HepG2 (cell line): Measurements from ENCODE around the gene TAF8. TPM values are rescaled to one million over a fixed set of nuclear protein-coding genes. Genes with fewer than 3 reads are reported as not detected.

Experiments
- ATAD3A ChIP-seq: sonication (generic); formaldehyde crosslinking; IDR thresholded peaks from 2 replicates; pipeline ENCODE4 v1.4.0; 2020; ENCODE audit warnings: missing genetic modification reagents
- BRD4 ChIP-seq: sonication (generic); formaldehyde crosslinking; IDR thresholded peaks from 2 replicates; pipeline ENCODE4 v1.4.0; 2020; ENCODE audit warnings: missing genetic modification reagents
- CENPT ChIP-seq: sonication (generic); formaldehyde crosslinking; IDR thresholded peaks from 2 replicates; pipeline ENCODE4 v1.8.0; 2022; ENCODE audit warnings: low read depth, mild to moderate bottlenecking, moderate library complexity, missing genetic modification reagents
- E2F2 ChIP-seq: sonication (generic); formaldehyde crosslinking; IDR thresholded peaks from 2 replicates; pipeline ENCODE4 v1.4.0; 2020; ENCODE audit warnings: missing genetic modification reagents, borderline replicate concordance
- ETV6 ChIP-seq: sonication (generic); formaldehyde crosslinking; conservative IDR thresholded peaks from 2 replicates; pipeline ENCODE4 v1.4.0; 2020; ENCODE audit warnings: missing genetic modification reagents
- HHEX ChIP-seq: IDR thresholded peaks from 2 replicates; pipeline ENCODE4 v1.6.1; 2016; ENCODE audit warnings: control low read depth
- HIVEP1 ChIP-seq: sonication (generic); formaldehyde crosslinking; IDR thresholded peaks from 2 replicates; pipeline ENCODE4 v1.4.0; 2020; ENCODE audit warnings: mild to moderate bottlenecking, missing genetic modification reagents
- KLF12 ChIP-seq: sonication (generic); formaldehyde crosslinking; IDR thresholded peaks from 2 replicates; pipeline ENCODE4 v1.4.0; 2020; ENCODE audit warnings: missing genetic modification reagents, borderline replicate concordance
- LCORL ChIP-seq, 2 experiments: fragments of 450-650 bp in 1 of 2; sonication (generic) in 1 of 2; formaldehyde crosslinking in 1 of 2; IDR thresholded peaks; 2 replicates each; pipeline versions ENCODE4 v1.5.0 to v1.6.1; 2017 to 2020; ENCODE audit warnings: antibody characterized with exemption in 1 of 2, missing genetic modification reagents in 1 of 2
- MZF1 ChIP-seq: sonication (generic); formaldehyde crosslinking; IDR thresholded peaks from 2 replicates; pipeline ENCODE4 v1.8.1; 2023; ENCODE audit warnings: mild to moderate bottlenecking, missing genetic modification reagents, borderline replicate concordance
- NKX3-1 ChIP-seq: sonication (generic); formaldehyde crosslinking; IDR thresholded peaks from 2 replicates; pipeline ENCODE4 v1.5.0; 2020; ENCODE audit warnings: missing genetic modification reagents
- PAWR ChIP-seq: sonication (generic); formaldehyde crosslinking; IDR thresholded peaks from 2 replicates; pipeline ENCODE4 v1.4.0; 2020; ENCODE audit warnings: missing genetic modification reagents, mild to moderate bottlenecking, borderline replicate concordance
- POLR2G ChIP-seq: fragments of 200-400 bp; formaldehyde crosslinking; IDR thresholded peaks from 2 replicates; pipeline ENCODE4 v1.6.1; 2018; ENCODE audit warnings: mild to moderate bottlenecking, low read depth, low read length, moderate library complexity
- RARG ChIP-seq: sonication (generic); formaldehyde crosslinking; IDR thresholded peaks from 2 replicates; pipeline ENCODE4 v1.4.0; 2020; ENCODE audit warnings: low read depth, mild to moderate bottlenecking, missing genetic modification reagents
- RFXANK ChIP-seq: IDR thresholded peaks from 2 replicates; pipeline ENCODE4 v1.6.1; 2016
- SCMH1 ChIP-seq: sonication (generic); formaldehyde crosslinking; IDR thresholded peaks from 2 replicates; pipeline ENCODE4 v1.9.0; 2021; ENCODE audit warnings: missing genetic modification reagents, mild to moderate bottlenecking, borderline replicate concordance
- SMC3 ChIP-seq: IDR thresholded peaks from 2 replicates; pipeline ENCODE4 v1.6.1; 2011; ENCODE audit warnings: low read length, improper control_type of control experiment
- SP5 ChIP-seq: IDR thresholded peaks from 2 replicates; pipeline ENCODE4 v1.6.1; 2016; ENCODE audit warnings: low read depth, borderline replicate concordance
- TGIF2 ChIP-seq: IDR thresholded peaks from 2 replicates; pipeline ENCODE4 v1.6.1; 2016; ENCODE audit warnings: control low read depth, missing compliant biosample characterization
- ZBTB20 ChIP-seq: sonication (generic); formaldehyde crosslinking; IDR thresholded peaks from 2 replicates; pipeline ENCODE4 v1.8.1; 2023; ENCODE audit warnings: missing genetic modification reagents, low read depth, mild to moderate bottlenecking, borderline replicate concordance
- ZFYVE20 ChIP-seq: sonication (generic); formaldehyde crosslinking; IDR thresholded peaks from 2 replicates; pipeline ENCODE4 v1.8.0; 2023; ENCODE audit warnings: low read depth, mild to moderate bottlenecking, moderate library complexity, missing genetic modification reagents, borderline replicate concordance
- ZNF17 ChIP-seq: sonication (generic); formaldehyde crosslinking; IDR thresholded peaks from 2 replicates; pipeline ENCODE4 v1.5.0; 2020; ENCODE audit warnings: mild to moderate bottlenecking, missing genetic modification reagents
- ZNF207 ChIP-seq: fragments of 450-650 bp; IDR thresholded peaks from 2 replicates; pipeline ENCODE4 v1.6.1; 2016; ENCODE audit warnings: antibody characterized with exemption, borderline replicate concordance
- ZNF282 ChIP-seq: fragments of 450-650 bp; IDR thresholded peaks from 2 replicates; pipeline ENCODE4 v1.6.1; 2018; ENCODE audit not compliant: partially characterized antibody
- ZNF432 ChIP-seq: sonication (generic); formaldehyde crosslinking; IDR thresholded peaks from 2 replicates; pipeline ENCODE4 v1.5.0; 2020; ENCODE audit warnings: missing genetic modification reagents, mild to moderate bottlenecking, borderline replicate concordance
- ZNF773 ChIP-seq: sonication (generic); formaldehyde crosslinking; IDR thresholded peaks from 2 replicates; pipeline ENCODE4 v1.4.0; 2020; ENCODE audit warnings: missing genetic modification reagents, borderline replicate concordance
- polyA plus RNA-seq, 8 experiments: library from polyadenylated mRNA; depleted of rRNA in 3 of 8; stranded (reverse) in 7 of 8; unstranded in 1 of 8; fragments of >200 nt; fragmentation: Illumina TruSeq in 4 of 8; extraction: Trizol in 4 of 8; gene quantifications; 2 replicates each; pipeline versions ENCODE4 v1.2.1 to v1.2.3, GENCODE V29; 2011 to 2016; ENCODE audit warnings: low read depth in 4 of 8, missing spikeins in 1 of 8, mixed read lengths in 1 of 8; ENCODE audit not compliant: insufficient read depth in 1 of 8
- total RNA-seq, 5 experiments: library from RNA; depleted of rRNA; stranded (reverse); fragments of >200 nt; fragmentation: Illumina TruSeq; extraction: Trizol; gene quantifications; 2 replicates each; pipeline ENCODE4 v1.2.3, GENCODE V29; 2016; ENCODE audit warnings: low read depth in 1 of 5
- TF ChIP-seq, protein P1 (sequence below): sonication (generic); formaldehyde crosslinking; IDR thresholded peaks from 2 replicates; pipeline ENCODE4 v1.5.0; 2020; ENCODE audit warnings: missing genetic modification reagents, mild to moderate bottlenecking, borderline replicate concordance
- TF ChIP-seq, protein P2 (sequence below): sonication (generic); formaldehyde crosslinking; IDR thresholded peaks from 2 replicates; pipeline ENCODE4 v1.4.0; 2020; ENCODE audit warnings: missing genetic modification reagents

The TAF8 gene
- total and polyA plus RNA-seq, 2 of the 13 experiments (the other 11 are each of a cell fraction or from before 2014, with no cell fraction given) = 25.2 to 25.8 TPM

DNA sequence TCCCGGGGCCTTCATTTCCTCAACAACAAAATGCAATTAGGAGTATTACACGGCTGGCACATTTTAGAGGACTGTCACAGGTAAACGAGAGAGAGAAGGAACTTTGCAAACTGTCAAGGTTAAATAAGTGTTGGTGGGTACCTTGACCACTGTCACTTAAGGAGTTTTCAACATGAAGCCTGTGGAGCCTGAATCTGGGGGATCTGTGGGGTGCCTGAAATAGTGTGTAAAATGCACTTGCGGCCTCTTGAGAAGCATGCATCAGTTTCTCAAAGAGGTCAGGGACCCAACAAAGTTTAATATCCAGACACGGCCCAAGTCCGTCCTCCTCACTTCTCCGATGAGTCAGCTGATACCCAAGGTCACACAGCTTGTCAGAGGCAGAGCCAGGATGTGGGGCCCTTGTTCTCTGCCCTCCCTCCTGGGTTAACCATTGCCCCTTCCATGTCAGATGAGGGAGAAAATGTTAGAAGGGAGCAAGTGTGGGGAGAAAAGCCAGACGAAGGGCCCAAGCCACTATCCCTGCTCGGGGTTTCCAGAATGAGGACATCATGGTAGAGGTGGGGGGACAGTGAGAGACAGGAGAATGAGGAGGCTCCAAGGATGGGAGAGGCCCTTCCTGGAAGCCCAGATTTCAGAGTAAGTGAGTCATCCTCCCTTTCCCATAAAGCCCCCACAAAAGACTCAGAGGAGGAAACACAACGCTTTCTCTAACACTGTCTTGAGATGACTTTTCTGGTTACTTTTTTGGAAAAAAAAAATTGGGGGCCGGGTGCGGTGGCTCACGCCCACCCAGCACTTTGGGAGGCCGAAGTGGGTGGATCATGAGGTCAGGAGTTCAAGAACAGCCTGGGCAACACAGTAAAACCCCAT, 49.9 kb downstream of the TAF8 start (continued):
- no peak for TF ChIP-seq SMC3
- no peak for TF ChIP-seq E2F2 (CRISPR knock-in tag)
- TF ChIP-seq MZF1 (CRISPR knock-in tag) = no peak
- no peak for TF ChIP-seq PAWR
- TF ChIP-seq BRD4 (CRISPR knock-in tag) = no peak
- TF ChIP-seq ZFYVE20 (CRISPR knock-in tag) = no peak
- TF ChIP-seq, protein P1, sequence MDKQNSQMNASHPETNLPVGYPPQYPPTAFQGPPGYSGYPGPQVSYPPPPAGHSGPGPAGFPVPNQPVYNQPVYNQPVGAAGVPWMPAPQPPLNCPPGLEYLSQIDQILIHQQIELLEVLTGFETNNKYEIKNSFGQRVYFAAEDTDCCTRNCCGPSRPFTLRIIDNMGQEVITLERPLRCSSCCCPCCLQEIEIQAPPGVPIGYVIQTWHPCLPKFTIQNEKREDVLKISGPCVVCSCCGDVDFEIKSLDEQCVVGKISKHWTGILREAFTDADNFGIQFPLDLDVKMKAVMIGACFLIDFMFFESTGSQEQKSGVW (CRISPR knock-in tag) = no peak
- TF ChIP-seq RFXANK = no peak
- TF ChIP-seq HIVEP1 = no peak
- TF ChIP-seq LCORL (IDR thresholded peaks at IDR 0.05) = no peak
- no peak for TF ChIP-seq LCORL (CRISPR knock-in tag; IDR thresholded peaks at IDR 0.05)
- TF ChIP-seq ZNF432 = no peak
- TF ChIP-seq HHEX (CRISPR knock-in tag) = no peak
- no peak for TF ChIP-seq POLR2G
- TF ChIP-seq ZNF773 (CRISPR knock-in tag) = no peak
- no peak for TF ChIP-seq ZBTB20 (CRISPR knock-in tag)
- TF ChIP-seq ZNF17 (CRISPR knock-in tag) = no peak
- TF ChIP-seq, protein P2, sequence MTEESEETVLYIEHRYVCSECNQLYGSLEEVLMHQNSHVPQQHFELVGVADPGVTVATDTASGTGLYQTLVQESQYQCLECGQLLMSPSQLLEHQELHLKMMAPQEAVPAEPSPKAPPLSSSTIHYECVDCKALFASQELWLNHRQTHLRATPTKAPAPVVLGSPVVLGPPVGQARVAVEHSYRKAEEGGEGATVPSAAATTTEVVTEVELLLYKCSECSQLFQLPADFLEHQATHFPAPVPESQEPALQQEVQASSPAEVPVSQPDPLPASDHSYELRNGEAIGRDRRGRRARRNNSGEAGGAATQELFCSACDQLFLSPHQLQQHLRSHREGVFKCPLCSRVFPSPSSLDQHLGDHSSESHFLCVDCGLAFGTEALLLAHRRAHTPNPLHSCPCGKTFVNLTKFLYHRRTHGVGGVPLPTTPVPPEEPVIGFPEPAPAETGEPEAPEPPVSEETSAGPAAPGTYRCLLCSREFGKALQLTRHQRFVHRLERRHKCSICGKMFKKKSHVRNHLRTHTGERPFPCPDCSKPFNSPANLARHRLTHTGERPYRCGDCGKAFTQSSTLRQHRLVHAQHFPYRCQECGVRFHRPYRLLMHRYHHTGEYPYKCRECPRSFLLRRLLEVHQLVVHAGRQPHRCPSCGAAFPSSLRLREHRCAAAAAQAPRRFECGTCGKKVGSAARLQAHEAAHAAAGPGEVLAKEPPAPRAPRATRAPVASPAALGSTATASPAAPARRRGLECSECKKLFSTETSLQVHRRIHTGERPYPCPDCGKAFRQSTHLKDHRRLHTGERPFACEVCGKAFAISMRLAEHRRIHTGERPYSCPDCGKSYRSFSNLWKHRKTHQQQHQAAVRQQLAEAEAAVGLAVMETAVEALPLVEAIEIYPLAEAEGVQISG (CRISPR knock-in tag) = peak; percentile 34; the same call in 1 of the 2 replicates
- TF ChIP-seq SCMH1 = no peak
- no peak for TF ChIP-seq RARG (CRISPR knock-in tag)
- TF ChIP-seq KLF12 (CRISPR knock-in tag) = no peak
- no peak for TF ChIP-seq CENPT (CRISPR knock-in tag)
- no peak for TF ChIP-seq ZNF207
- TF ChIP-seq ZNF282 = no peak
- no peak for TF ChIP-seq TGIF2 (CRISPR knock-in tag)
- 0 out of 2 replicates have a peak, but pooled peaks have one; percentile 29 for TF ChIP-seq SP5 (CRISPR knock-in tag)
- no peak for TF ChIP-seq ATAD3A
- no peak for TF ChIP-seq NKX3-1 (CRISPR knock-in tag)
- no peak for TF ChIP-seq ETV6 (CRISPR knock-in tag)
